ENCODE results near the gene PFKFB2.

- TF ChIP-seq POLR2A (IDR thresholded peaks at IDR 0.05) (no peak), CTCF (IDR thresholded peaks at IDR 0.05) (no peak)
Measured at GRCh38 chr1:207073906-207074820, 21.1 kb downstream of the PFKFB2 start.
